SK-N-MC (cell line): ENCODE data around the gene RNF128.

ENCODE experiments used
- EZH2 ChIP-seq: fragments of 200-600 bp; sonication (generic); IDR thresholded peaks from one replicate; pipeline ENCODE4 v1.6.1; 2017; ENCODE audit warnings: antibody characterized with exemption
- POLR2AphosphoS5 ChIP-seq: IDR thresholded peaks from 2 replicates; pipeline ENCODE4 v1.6.1; 2012; ENCODE audit warnings: mild to moderate bottlenecking, low read depth, low read length, borderline replicate concordance

DNA sequence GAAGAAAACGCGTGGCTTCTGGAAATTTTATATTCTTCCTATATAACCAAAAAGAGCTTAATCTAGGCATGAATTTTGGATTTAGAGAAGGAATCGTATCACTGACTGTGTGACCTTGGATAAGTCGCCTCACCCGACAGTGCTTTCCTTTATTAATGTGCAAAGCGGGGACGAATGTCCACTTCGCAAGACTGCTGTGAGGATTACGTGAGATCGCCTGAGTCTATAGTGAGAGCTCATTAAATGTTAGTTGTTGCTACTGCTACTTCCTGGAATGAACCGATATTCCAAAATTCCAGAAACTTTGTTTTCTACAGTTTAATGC, 75.5 kb downstream of the RNF128 start:
- TF ChIP-seq EZH2 = no peak
- TF ChIP-seq POLR2AphosphoS5 = no peak
